Gastroesophageal sphincter (tissue), 4 donors: ENCODE results near the gene AXL. TPM values are rescaled to one million over a fixed set of nuclear protein-coding genes. Genes with fewer than 3 reads are reported as not detected.
"Not testable (repeated sequence)": the region's sequence is repeated elsewhere in the genome, so short reads cannot be mapped to it uniquely, and the experiment has no call there.

Source experiments
- ATAC-seq: fragments of 150-250 bp; one replicate; pipeline ENCODE4 v1.9.1; 2016; ENCODE audit warnings: mild to moderate bottlenecking, moderate library complexity
- H3K27ac ChIP-seq, 4 donors: fragments of 200-600 bp; sonication (generic) in 3 of 4; 1 replicate in 3 of 4; 2 replicates in 1 of 4; pipeline ENCODE4 v1.5.1; 2016 to 2019
- H3K27me3 ChIP-seq: fragments of 200-600 bp; sonication (generic); one replicate; pipeline ENCODE4 v1.5.1; 2019
- H3K36me3 ChIP-seq, 2 donors: fragments of 200-600 bp; sonication (generic); one replicate each; pipeline ENCODE4 v1.5.1; 2019; ENCODE audit warnings: control low read depth in 1 of 2
- H3K4me1 ChIP-seq, 3 donors: fragments of 200-600 bp; sonication (generic); 1 replicate in 2 of 3; 2 replicates in 1 of 3; pipeline ENCODE4 v1.5.1; 2016 to 2019; ENCODE audit warnings: control low read depth in 2 of 3
- H3K4me3 ChIP-seq, 2 donors: fragments of 200-600 bp; sonication (generic); one replicate each; pipeline ENCODE4 v1.5.1; 2019; ENCODE audit warnings: mild to moderate bottlenecking in 1 of 2, moderate library complexity in 1 of 2
- H3K9me3 ChIP-seq, 3 donors: fragments of 200-600 bp; sonication (generic); one replicate each; pipeline ENCODE4 v1.5.1; 2017 to 2019; ENCODE audit warnings: control low read depth in 2 of 3
- CTCF ChIP-seq, 4 experiments: fragments of 200-600 bp in 2 of 4; fragments of 450-650 bp in 2 of 4; sonication (generic) in 1 of 4; IDR thresholded peaks; one replicate each; pipeline ENCODE4 v1.5.1; 2017 to 2019; ENCODE audit warnings: antibody characterized with exemption in 4 of 4, mild to moderate bottlenecking in 2 of 4, moderate library complexity in 2 of 4
- EP300 ChIP-seq: sonication (generic); formaldehyde crosslinking; IDR thresholded peaks from one replicate; pipeline ENCODE4 v1.6.1; 2017; ENCODE audit warnings: antibody characterized with exemption, mild to moderate bottlenecking
- POLR2A ChIP-seq, 2 donors: fragments of 450-650 bp; IDR thresholded peaks; one replicate each; pipeline ENCODE4 v1.6.1; 2017; ENCODE audit warnings: antibody characterized with exemption in 2 of 2, mild to moderate bottlenecking in 2 of 2, moderate library complexity in 1 of 2
- POLR2AphosphoS5 ChIP-seq: sonication (generic); formaldehyde crosslinking; IDR thresholded peaks from one replicate; pipeline ENCODE4 v1.6.1; 2017; ENCODE audit warnings: antibody characterized with exemption
- WGBS, 2 donors: methylation state at CpG; one replicate each; pipeline ENCODE4 v1.1.5; 2018; ENCODE audit warnings: low coverage in 1 of 2; 5-methylcytosine and 5-hydroxymethylcytosine counted together
- total RNA-seq, 4 donors: library from RNA; depleted of rRNA; stranded (reverse); fragments of >200 nt; gene quantifications; one replicate each; pipeline ENCODE4 v1.1.0, GENCODE V29; 2016

The AXL gene
- total RNA-seq, 4 donors from 2014 or later = 129 to 232 (median 166) TPM

DNA sequence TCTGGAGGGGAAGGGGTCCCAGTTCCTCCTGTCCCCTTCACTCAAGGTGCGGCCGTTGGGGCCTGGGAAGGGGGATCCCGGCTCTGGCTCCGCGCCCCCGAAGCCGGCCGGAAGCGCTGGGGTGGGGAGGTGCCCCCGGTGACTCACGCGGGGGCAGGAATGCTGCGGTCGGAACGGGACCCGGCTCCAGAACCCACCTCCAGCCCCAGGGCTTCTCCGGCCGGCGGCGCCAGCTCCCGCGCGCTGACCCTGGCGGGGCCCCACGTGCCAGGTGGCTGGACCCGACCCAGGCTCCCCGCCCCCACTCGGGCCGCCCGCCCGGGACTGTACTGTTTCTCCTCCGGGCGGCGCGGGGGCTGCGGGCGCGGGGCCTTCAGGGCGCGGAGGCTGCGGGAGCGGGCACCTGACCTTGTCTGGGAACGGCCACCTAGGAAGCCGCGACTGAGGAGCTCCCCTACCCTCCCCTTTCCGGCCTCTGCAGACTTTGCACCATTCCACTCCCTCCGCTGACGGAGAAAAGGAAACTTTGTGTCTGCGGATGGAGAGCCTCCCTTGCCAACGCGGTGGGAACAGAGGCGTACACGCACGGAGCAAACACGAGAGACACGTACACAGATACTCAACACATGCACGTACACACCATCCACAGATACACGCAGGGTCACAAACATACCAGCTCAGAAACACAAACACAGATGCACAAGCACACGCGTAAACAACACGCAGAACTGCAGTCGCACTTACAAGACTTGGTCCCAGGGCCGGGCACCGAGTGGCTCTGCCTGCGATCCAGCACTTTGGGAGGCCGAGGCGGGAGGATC is 7.2 kb downstream of the AXL start:
- Histone ChIP-seq H3K9me3 (no peaks in the 10 kb centered on the region), H3K36me3 (peaks cover 0 to 25% of the 10 kb centered on the region in 2 donors), H3K4me3 (peak overlapping the region; percentile 36 to 58), H3K27ac (peak overlapping the region; percentile 76 to 94 (median 93)), H3K4me1 (peaks cover 0 to 76% (median 24%) of the 10 kb centered on the region in 3 donors), H3K27me3 (no peaks in the 10 kb centered on the region)
- ATAC-seq = peak; percentile 85
- peak; percentile 29 for TF ChIP-seq POLR2AphosphoS5
- peak in 3 of 4 experiments; percentile 24 to 46 (median 42) for TF ChIP-seq CTCF (IDR thresholded peaks at IDR 0.05)
- TF ChIP-seq POLR2A (IDR thresholded peaks at IDR 0.05) = peak; percentile 7 to 38
- TF ChIP-seq EP300 = no peak
- WGBS, 2 donors = 0 to 27% methylated on average over 3 to 6 of the region's 67 CpGs

DNA sequence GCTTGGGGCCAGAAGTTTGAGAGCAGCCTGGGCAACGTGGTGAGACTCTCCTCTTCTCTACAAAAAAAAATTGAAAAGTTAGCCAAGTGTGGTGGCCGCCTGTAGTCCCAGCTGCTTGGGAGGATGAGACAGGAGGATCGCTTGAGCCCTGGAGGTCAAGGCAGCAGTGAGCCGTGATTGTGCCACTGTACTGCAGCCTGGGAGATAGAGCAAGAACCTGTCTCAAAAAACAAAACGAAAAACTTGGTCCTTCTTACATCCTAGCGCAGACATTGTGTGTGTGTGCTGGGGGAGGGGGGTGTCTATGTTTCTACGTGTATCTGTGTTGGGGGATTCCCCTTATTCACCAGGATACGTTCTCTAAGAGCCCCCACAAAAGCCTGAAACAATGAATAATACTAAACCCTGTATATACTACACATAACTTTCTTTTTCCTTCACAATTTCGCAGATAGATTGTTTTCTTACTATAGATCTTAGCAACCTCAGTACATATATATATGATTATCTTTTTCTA is 7.9 kb downstream of the AXL start:
- Histone ChIP-seq H3K4me3 (peak overlapping the region; percentile 36 to 58), H3K9me3 (no peaks in the 10 kb centered on the region), H3K36me3 (peaks cover 0 to 26% of the 10 kb centered on the region in 2 donors), H3K27me3 (no peaks in the 10 kb centered on the region), H3K27ac (peak overlapping the region; percentile 76 to 94 (median 93)), H3K4me1 (peaks cover 0 to 69% (median 24%) of the 10 kb centered on the region in 3 donors)
- ATAC-seq = no peak
- WGBS, 2 donors = 30 to 65% methylated on average over 3 to 4 of the region's 9 CpGs
- TF ChIP-seq EP300 (no peak), CTCF (IDR thresholded peaks at IDR 0.05) (no peak), POLR2A (IDR thresholded peaks at IDR 0.05) (no peak), POLR2AphosphoS5 (no peak)

DNA sequence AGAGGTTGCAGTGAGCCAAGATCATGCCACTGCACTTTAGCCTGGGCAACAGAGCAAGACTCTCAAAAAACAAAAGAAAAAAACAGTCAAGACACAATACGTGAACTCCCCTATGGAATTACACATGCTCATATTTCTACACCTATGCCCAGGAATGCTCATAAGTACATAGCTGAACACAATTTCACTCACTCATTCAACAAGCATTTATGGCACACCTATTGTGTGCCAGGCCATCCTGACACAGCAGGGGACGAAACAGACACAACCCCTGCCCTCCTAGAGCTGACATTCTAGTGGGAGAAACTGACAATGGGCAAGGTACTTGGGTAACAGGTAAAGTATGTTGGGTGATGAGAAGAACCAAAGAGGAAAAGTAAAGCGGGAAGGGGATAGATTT is 9.5 kb downstream of the AXL start:
- ATAC-seq = no peak
- Histone ChIP-seq H3K27ac (no peak overlapping the region), H3K9me3 (no peaks in the 10 kb centered on the region), H3K36me3 (peaks cover 0 to 30% of the 10 kb centered on the region in 2 donors), H3K27me3 (no peaks in the 10 kb centered on the region), H3K4me3 (no peak overlapping the region), H3K4me1 (peaks cover 0 to 55% (median 22%) of the 10 kb centered on the region in 3 donors)
- WGBS, 2 donors = 92 to 100% methylated on average over 1 to 3 of the region's 3 CpGs
- TF ChIP-seq EP300 (no peak), POLR2A (IDR thresholded peaks at IDR 0.05) (no peak)

GRCh38 chr19:41229338-41229737 is 10.3 kb downstream of the AXL start:
- H3K27ac ChIP-seq = peak overlapping the region in 1 of 4 donors; percentile 21
- WGBS, 2 donors = 77 to 100% methylated on average over 2 to 3 of the region's 5 CpGs
- H3K27me3 ChIP-seq, H3K9me3 ChIP-seq, H3K4me3 ChIP-seq, ATAC-seq: not testable (repeated sequence)
- peaks cover 0 to 46% (median 13%) of the 10 kb centered on the region in 3 donors for H3K4me1 ChIP-seq
- peaks cover 0 to 39% of the 10 kb centered on the region in 2 donors for H3K36me3 ChIP-seq

GRCh38 chr19:41230067-41230857 is 11.2 kb downstream of the AXL start:
- no peak for ATAC-seq
- Histone ChIP-seq H3K4me3 (no peak overlapping the region), H3K36me3 (peaks cover 0 to 48% of the 10 kb centered on the region in 2 donors), H3K4me1 (peaks cover 0 to 37% (median 8%) of the 10 kb centered on the region in 3 donors), H3K27me3 (no peaks in the 10 kb centered on the region), H3K9me3 (no peaks in the 10 kb centered on the region), H3K27ac (no peak overlapping the region)
- TF ChIP-seq POLR2AphosphoS5 = no peak
- 63 to 77% methylated on average over 1 to 2 of the region's 3 CpGs for WGBS, 2 donors

DNA sequence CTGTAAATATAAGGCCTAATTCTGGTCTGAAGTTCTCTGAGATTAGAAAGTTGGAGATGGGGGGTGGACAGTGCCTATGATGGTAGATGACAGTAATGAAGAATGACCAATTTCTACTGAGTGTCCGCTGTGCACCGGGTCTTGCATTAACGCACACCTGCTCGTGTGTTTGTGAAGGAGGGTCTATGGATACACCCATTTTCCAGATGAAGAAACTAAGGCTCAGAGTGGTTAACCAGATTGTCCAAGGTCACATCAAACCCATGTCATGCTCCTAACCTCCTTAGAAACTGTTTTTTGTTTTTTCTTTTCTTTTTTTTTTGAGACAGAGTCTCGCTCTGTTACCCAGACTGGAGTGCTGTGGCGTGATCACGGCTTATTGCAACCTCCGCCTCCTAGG is 13.7 kb downstream of the AXL start:
- H3K4me3 ChIP-seq = no peak overlapping the region
- H3K4me1 ChIP-seq = peaks cover 0 to 13% (median 0%) of the 10 kb centered on the region in 3 donors
- H3K36me3 ChIP-seq = peaks cover 0 to 72% of the 10 kb centered on the region in 2 donors
- H3K27me3 ChIP-seq = no peaks in the 10 kb centered on the region
- TF ChIP-seq EP300 = no peak
- no peak for TF ChIP-seq POLR2A (IDR thresholded peaks at IDR 0.05)
- no peak for TF ChIP-seq CTCF (IDR thresholded peaks at IDR 0.05)
- H3K27ac ChIP-seq = no peak overlapping the region
- ATAC-seq = no peak
- no peaks in the 10 kb centered on the region for H3K9me3 ChIP-seq
- 85 to 100% methylated on average over 1 to 7 of the region's 8 CpGs for WGBS, 2 donors
